Transverse colon (tissue), 4 donors: ENCODE results near the gene LRRC42. TPM values are rescaled to one million over a fixed set of nuclear protein-coding genes. Genes with fewer than 3 reads are reported as not detected.

ENCODE experiments used
- DNase-seq: peaks from one replicate; pipeline ENCODE4 v3.0.0-alpha.2; 2019
- H3K27ac ChIP-seq, 4 donors: fragments of 200-600 bp; sonication (generic); 2 replicates each; pipeline ENCODE4 v1.5.1; 2016 to 2018; ENCODE audit warnings: inconsistent platforms in 4 of 4
- H3K27me3 ChIP-seq: fragments of 200-600 bp; sonication (generic); 2 replicates; pipeline ENCODE4 v1.5.1; 2017; ENCODE audit warnings: inconsistent platforms
- H3K36me3 ChIP-seq, 4 donors: fragments of 200-600 bp; sonication (generic); 2 replicates each; pipeline ENCODE4 v1.5.1; 2017 to 2019; ENCODE audit warnings: inconsistent platforms in 4 of 4
- H3K4me1 ChIP-seq, 4 donors: fragments of 200-600 bp; sonication (generic); 2 replicates each; pipeline ENCODE4 v1.5.1; 2017 to 2020; ENCODE audit warnings: inconsistent platforms in 4 of 4
- H3K4me3 ChIP-seq, 4 donors: fragments of 200-600 bp; sonication (generic); 1 replicate in 1 of 4; 2 replicates in 3 of 4; pipeline versions ENCODE4 v1.5.1 to v1.6.1; 2017 to 2019; ENCODE audit warnings: inconsistent platforms in 4 of 4
- H3K9me3 ChIP-seq, 2 donors: fragments of 200-600 bp; sonication (generic); 2 replicates each; pipeline ENCODE4 v1.5.1; 2017 to 2019; ENCODE audit warnings: inconsistent platforms in 2 of 2
- EP300 ChIP-seq: sonication (generic); formaldehyde crosslinking; IDR thresholded peaks from one replicate; pipeline ENCODE4 v1.6.1; 2017; ENCODE audit warnings: antibody characterized with exemption, low read depth
- POLR2A ChIP-seq: fragments of 450-650 bp; IDR thresholded peaks from one replicate; pipeline ENCODE4 v1.6.1; 2016; ENCODE audit warnings: antibody characterized with exemption, mild to moderate bottlenecking, moderate library complexity
- POLR2AphosphoS5 ChIP-seq, 3 donors: sonication (generic); formaldehyde crosslinking; IDR thresholded peaks; one replicate each; pipeline ENCODE4 v1.6.1; 2016; ENCODE audit warnings: antibody characterized with exemption in 3 of 3
- WGBS, 2 donors: methylation state at CpG; one replicate each; pipeline ENCODE4 v1.1.5; 2018; ENCODE audit warnings: low coverage in 1 of 2; 5-methylcytosine and 5-hydroxymethylcytosine counted together
- in situ Hi-C, 4 donors: fragments of 200-750 bp; cut with MboI; loops; one replicate each; pipeline versions ENCODE4 v1.15.0 to v1.15.1; 2017; ENCODE audit warnings: low sequenced_read_pairs in 3 of 4, low pct_ligation_motif_present in 1 of 4, low pct_unique_long_range_greater_than_20kb in 1 of 4
- intact Hi-C: fragments of 100-400 bp; cut with DNase I; formaldehyde crosslinking; loops from one replicate; pipeline ENCODE4 v1.15.1; 2023; ENCODE audit warnings: low total_unique reads
- total RNA-seq, 4 donors: library from RNA; depleted of rRNA; stranded (reverse); fragments of >200 nt; gene quantifications; one replicate each; pipeline ENCODE4 v1.1.0, GENCODE V29; 2016
- TF ChIP-seq, protein P1 (sequence below), 5 experiments: fragments of 200-600 bp in 3 of 5; fragments of 450-650 bp in 2 of 5; sonication (generic) in 3 of 5; IDR thresholded peaks; 1 replicate in 2 of 5; 2 replicates in 3 of 5; pipeline ENCODE4 v1.5.1; 2016 to 2017; ENCODE audit warnings: antibody characterized with exemption in 5 of 5, inconsistent platforms in 3 of 5, mild to moderate bottlenecking in 2 of 5, moderate library complexity in 1 of 5

LRRC42 gene
- total RNA-seq, 4 donors from 2014 or later = 4.4 to 24.7 (median 17.5) TPM

DNA sequence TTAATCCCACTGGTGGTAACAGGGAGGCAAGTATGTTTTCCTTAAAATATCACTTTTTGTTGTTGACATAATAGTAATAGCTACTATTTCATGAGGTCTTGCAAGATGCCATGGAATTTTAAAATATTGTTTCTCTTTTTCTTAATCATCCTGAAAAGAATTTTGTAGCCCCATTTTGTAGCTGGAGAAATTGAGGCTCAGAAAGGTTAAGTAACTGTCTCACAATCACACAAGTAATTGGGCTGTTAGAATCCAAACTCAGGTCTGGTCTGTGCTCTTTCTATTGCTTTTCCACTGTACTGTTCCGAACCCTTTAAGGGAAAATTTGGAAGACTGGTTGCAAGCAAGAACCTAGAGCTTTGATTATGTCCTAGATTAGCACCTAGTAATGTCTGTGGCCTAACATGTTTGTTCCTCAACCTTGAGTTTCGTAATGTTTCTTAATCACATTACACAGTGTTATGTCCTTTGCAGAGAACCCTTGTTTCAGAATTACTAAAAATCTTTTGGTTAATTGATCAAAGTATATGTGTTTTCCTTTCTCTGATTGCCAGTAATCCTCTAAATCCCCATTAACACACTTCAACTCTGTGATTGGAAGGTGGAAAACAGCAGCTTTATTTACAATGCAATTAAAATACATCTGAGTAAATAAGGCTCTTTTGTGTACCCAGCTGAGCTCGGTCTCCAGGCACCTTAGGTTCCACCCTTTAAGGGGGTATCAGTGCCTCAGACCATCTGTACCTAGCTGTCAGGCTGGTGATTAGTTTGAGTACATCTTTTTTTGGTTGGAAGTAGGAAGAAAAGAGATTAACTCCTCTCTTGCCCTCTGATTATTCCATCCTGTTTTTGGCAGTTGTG, 10.4 kb downstream of the LRRC42 start:
- no peak overlapping the region for H3K4me3 ChIP-seq
- H3K4me1 ChIP-seq = peaks cover 0 to 24% (median 14%) of the 10 kb centered on the region in 4 donors
- in situ Hi-C loops (loop anchor here (10.0 to 25.0 kb wide), 4 partner anchors 72 to 94 kb away; partner anchors contain the start of gene YIPF1 (in 1 of the 4)), intact Hi-C loops (loop anchor here (10.0 kb wide), 1 partner anchor 92 kb away; no protein-coding TSS in a partner anchor)
- 58 to 60% methylated on average over 3 of the region's 3 CpGs for WGBS, 2 donors
- no peaks in the 10 kb centered on the region for H3K27me3 ChIP-seq
- no peaks in the 10 kb centered on the region for H3K9me3 ChIP-seq
- TF ChIP-seq POLR2AphosphoS5 (IDR thresholded peaks at IDR 0.05) (no peak), EP300 (no peak), POLR2A (no peak)
- TF ChIP-seq, protein P1, sequence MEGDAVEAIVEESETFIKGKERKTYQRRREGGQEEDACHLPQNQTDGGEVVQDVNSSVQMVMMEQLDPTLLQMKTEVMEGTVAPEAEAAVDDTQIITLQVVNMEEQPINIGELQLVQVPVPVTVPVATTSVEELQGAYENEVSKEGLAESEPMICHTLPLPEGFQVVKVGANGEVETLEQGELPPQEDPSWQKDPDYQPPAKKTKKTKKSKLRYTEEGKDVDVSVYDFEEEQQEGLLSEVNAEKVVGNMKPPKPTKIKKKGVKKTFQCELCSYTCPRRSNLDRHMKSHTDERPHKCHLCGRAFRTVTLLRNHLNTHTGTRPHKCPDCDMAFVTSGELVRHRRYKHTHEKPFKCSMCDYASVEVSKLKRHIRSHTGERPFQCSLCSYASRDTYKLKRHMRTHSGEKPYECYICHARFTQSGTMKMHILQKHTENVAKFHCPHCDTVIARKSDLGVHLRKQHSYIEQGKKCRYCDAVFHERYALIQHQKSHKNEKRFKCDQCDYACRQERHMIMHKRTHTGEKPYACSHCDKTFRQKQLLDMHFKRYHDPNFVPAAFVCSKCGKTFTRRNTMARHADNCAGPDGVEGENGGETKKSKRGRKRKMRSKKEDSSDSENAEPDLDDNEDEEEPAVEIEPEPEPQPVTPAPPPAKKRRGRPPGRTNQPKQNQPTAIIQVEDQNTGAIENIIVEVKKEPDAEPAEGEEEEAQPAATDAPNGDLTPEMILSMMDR (IDR thresholded peaks at IDR 0.05) = no peak
- peak overlapping the region; percentile 29 to 56 (median 35) for H3K27ac ChIP-seq
- peaks cover 0 to 29% (median 6%) of the 10 kb centered on the region in 4 donors for H3K36me3 ChIP-seq
- DNase-seq = no peak

GRCh38 chr1:53957194-53957818, 11.2 kb downstream of the LRRC42 start:
- TF ChIP-seq POLR2A (no peak), POLR2AphosphoS5 (IDR thresholded peaks at IDR 0.05) (no peak), EP300 (no peak)
- TF ChIP-seq, protein P1 (IDR thresholded peaks at IDR 0.05) = no peak
- H3K4me3 ChIP-seq = no peak overlapping the region
- peaks cover 0 to 31% (median 5%) of the 10 kb centered on the region in 4 donors for H3K36me3 ChIP-seq
- no peaks in the 10 kb centered on the region for H3K9me3 ChIP-seq
- intact Hi-C loops = loop anchor here (10.0 kb wide), 1 partner anchor 93 kb away; no protein-coding TSS in a partner anchor
- DNase-seq = no peak
- 47 to 49% methylated on average over 3 of the region's 3 CpGs for WGBS, 2 donors
- in situ Hi-C loops = loop anchor here (10.0 to 25.0 kb wide), 4 partner anchors 73 to 95 kb away; partner anchors contain the start of gene YIPF1 (in 1 of the 4)
- H3K4me1 ChIP-seq = peaks cover 0 to 24% (median 14%) of the 10 kb centered on the region in 4 donors
- H3K27me3 ChIP-seq = no peaks in the 10 kb centered on the region
- peak overlapping the region; percentile 29 to 56 (median 35) for H3K27ac ChIP-seq

GRCh38 chr1:53959664-53960250, 13.6 kb downstream of the LRRC42 start:
- Histone ChIP-seq H3K27ac (no peak overlapping the region), H3K27me3 (no peaks in the 10 kb centered on the region), H3K9me3 (no peaks in the 10 kb centered on the region), H3K4me1 (peaks cover 0 to 18% (median 12%) of the 10 kb centered on the region in 4 donors), H3K4me3 (no peak overlapping the region), H3K36me3 (peaks cover 0 to 25% (median 3%) of the 10 kb centered on the region in 4 donors)
- in situ Hi-C loops (loop anchor here (10.0 to 25.0 kb wide), 5 partner anchors 75 to 105 kb away; partner anchors contain the start of gene YIPF1 (in 1 of the 4)), intact Hi-C loops (loop anchor here (10.0 kb wide), 1 partner anchor 95 kb away; no protein-coding TSS in a partner anchor)
- no peak for TF ChIP-seq EP300
- TF ChIP-seq, protein P1 (IDR thresholded peaks at IDR 0.05) = peak; percentile 36 to 77 (median 64)
- no peak for DNase-seq
